Right kidney (tissue), 1 donor: ENCODE measurements around the gene PIGS.

Experiments
- DNase-seq: peaks from one replicate; pipeline ENCODE4 v3.0.0-alpha.2; 2016

The PIGS gene

DNA sequence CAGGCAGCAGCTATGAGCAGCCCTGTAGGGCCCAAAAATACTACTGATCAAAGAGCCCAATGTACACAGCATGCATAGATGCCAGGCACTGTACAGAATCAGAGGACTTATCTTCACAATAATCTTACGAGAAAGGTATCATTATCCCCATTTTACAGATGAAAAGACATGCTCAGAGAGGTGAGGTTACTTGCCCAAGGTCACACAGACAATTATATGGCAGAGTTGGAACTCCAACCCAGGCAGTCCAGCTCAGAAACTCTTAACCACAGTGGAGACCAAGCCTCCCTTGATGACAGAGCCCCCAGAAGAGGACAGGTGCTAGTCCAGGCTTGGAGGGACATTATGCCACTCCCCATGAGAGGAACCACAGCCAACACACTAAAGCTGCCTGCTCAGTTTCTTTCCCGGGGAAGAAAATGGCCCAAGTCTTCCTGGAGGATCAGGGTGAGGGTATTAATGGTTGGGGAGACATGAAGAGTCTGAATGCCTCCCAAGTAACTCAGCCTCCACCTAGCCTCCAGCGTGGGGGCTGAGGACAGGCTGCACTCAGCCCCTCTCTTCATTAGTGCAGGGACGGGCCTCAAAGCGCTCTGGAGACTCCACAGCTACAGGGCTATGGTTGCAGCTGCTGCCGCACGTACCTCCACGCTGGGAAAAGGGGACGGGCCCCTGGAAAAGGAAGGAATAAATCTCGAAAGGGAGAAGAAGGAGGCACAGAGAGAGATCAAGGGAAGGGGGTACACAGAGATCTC lies 19.7 kb downstream of the PIGS start:
- peak; percentile 75 for DNase-seq

DNA sequence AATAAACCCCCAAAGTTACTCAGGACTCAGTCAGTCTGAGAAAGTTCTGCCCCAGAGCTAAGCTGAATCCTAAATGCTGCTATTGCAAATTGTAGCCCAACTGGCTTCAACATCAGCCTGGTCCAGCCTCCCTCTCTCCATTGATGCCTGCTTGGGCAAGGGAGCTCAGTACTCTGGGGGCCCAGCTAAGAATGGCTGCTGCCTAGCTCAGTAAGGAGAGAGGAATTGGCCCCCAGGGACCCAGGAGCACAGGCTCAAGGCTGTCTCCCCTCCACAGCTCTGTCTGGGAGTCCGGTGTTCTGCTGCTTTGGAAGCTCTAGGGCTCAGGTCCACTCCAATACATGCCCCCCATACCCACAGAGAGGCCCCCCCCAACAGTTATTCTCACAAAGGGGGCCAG lies 20.5 kb downstream of the PIGS start:
- no peak for DNase-seq

DNA sequence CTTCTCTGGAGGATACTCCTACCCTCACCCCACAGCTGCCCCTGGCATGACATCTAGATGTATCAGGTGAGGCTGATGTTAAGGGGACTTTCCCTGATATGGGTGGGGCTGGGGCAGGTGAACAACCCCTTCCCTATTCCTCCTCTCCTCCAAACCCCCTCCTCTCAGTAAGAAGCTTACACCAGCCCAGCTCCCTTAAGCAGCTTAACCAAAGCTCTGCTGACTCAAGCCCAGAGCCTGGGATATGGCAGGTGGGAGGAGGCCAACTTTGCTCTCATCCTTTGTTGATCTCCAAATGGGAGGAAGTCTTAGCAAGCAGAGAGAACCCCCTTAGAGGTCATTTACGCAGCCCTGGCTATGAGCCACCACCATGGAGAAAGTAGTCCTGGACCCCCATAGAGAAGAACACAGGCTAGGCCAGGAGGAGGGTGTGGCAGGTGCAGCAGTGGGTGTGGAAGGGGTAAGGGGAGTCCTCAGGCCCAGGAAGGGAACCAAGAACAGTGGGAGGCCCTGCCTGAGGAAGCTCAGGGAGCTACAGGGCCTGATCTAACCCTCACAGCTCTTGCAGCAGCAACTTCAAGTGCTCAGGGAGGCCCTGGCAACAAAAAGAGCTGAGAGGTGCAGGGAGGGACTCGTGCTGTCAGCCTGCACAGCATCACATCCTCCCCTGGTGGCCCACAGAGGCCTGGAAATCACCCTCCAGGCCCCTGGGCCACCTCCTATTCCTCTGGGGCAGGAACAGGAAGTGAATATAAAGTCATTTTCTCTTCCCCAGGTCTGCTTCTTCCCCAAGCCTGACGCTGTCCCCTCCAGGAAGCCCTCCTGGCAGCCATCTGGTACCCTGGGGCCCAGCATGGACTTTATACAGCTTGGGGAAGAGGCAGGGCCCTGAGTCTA lies 21.8 kb downstream of the PIGS start:
- no peak for DNase-seq

DNA sequence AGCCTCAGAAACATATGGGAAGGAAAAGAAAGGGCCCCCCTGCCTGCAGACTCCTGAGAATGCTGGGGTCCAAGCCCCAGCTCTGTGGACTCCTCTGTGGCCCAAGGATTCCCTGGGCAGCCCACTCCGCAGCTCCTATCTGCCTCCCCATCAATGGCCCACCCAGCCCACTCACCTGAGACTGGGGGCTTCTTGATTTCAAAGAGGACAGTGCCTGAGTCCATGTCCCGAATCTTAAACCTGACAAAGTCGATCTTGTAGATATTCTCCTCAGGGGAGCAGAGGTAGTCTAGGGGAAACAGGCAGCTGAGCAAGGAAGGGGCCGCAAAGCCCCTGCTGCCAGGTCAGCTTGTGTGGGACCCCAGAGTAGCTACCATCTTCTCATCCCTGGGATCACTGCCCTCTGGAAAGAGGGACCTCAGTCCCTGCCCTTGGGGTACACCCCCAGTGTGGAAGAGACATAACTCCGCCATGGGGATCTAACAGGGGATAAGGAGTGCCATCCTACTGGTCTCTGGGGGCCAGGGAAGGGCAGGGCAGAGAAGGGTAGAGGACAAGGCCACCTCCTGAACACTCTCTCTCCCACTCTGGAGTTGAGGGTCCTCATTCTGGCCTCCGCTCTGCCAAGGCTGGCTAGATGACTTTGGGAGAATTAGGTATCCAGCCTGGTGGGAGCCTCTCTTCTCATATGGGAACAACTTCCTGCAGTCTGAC lies 22.8 kb downstream of the PIGS start:
- no peak for DNase-seq

DNA sequence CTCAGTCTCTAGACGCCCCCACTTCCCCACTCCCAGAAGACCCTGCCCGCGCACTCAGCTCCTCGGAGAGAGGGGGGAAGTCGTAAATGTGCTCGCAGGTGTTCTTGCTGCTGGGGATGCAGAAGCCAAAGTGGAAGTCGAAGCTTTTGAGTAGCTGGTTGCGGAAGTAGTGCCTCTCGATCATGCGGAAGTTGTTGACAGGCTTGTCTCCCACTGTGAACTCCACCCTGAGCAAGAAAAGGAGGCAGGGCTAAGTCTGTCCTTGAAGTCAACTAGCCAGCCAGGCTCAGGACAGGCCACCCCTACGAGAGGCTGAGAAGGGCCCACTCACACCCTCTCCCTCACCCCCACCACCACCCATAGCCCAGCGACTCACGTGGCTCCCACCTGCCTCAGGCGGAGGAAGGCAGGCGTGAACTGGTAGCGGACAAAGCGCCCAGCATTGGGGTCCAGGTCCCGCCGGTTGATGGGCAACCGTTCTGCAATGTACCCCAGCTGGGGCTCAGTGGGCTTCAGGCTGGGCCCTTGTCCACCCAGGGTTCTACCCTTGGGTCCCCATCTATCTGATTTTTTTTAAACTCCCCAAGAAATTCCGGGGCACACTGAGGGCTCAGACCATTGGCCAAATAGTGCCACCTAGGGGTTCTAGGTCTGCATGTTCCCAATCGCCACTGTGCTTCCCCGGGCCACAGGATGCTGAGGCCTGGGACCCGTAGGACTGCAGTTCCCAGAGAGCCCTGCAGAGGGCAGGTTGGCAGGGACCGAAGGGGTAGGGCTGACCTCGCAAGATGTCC lies 23.5 kb downstream of the PIGS start:
- DNase-seq = peak; percentile 54

DNA sequence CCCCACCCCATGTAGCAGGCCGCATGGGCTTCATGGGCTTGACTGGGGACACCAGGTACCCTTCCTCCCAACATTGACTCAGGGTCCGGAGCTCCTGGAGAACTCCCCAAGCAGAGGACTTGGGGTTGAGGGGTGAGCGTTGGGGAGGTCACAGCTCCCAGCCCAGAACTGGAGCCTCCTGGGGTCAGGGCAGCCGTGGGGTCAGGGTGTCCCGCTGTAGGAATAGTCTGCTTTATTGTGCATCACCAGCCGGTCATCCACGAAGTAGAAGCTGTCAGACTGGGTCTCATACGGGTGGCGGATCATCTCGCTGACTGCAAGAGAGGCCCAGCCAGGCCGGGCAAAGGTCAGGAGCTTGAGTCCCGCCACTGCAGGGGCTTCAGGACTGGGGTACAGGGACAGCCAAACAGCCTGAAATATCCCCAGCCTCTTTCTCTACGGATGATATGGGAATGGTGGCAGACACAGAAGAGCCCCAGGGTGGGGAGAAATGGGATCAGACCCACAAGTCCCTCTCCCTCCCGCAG lies 24.2 kb downstream of the PIGS start:
- no peak for DNase-seq

DNA sequence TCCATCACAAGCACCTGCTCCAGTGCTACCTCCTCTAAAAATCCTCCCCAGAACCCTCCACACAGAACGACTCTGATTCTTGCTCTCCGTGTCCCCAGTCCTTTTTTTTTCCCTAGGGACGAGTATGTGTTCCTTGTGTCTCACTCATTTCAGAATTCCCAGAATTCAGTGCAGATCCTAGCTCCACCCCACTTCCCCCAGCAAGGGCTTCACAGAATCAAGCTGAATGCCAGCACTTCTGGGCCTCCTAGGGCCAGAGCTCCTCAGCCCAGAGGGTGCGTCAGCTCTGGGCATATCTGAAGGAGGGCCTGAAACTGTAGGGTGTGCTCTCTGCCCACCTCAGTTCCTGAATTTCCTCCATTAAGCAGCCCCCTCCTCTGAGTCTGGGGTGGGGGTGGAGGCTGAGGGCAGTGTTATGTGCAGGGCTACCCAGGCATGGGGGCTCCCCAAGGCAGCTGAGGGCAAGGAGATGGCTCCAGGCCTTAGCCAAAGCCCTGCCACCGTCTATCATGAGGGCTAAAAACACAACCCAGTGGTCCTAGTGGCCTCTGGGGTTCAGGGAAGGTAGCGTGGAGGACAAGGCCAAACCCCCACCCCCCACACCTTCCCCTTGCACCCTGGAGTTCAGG lies 25.4 kb downstream of the PIGS start:
- DNase-seq = no peak

DNA sequence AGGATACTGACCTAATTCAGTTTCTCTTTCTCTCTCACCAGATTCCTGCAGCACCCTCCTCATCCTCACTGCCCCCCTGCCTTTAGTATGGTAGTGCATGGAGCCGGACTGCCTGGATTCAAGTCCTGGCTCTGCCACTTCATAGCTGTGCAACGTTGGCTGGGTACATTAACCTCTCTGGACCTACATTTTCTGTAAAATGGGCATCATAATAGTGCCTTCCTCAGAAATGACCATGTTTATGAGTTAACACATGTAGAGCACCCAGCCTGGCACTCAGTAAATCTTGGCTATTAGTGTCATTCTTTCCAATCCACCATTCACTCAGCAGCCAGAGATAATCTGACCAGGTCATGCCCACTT lies 26.2 kb downstream of the PIGS start:
- no peak for DNase-seq

DNA sequence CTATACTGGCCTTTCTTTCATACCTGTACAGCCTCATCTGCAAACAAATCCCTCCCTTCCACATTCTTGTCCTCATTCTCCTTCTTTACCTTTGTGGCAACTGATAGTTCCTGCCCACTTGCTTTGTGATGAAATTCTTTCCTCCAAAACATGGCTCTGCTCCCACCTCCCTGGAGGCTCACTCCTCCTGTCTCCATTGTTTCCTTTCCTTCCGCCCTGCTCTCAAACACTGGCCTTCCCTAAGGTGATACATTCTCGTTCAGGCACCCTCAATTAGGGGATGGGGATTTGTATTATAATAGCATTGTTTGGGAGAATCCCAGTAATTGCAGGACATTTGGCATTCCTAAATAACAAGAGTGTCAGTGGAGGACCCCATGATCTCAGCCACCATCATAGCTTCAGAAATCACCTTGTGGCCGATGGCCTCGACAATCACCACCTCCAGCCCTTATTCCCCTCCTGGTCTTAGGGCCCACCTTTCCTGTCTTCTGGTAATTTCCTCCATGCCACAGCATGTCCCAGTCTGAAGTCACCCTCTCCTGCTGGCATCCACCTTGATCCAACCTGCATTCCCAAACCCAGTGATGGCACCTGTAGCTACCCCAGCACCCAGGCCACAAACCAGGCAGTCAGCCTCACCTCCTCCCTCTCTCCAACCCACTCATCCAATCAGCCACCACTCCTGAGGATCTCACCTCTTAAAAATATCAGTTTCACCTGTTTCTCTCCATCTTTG lies 26.8 kb downstream of the PIGS start:
- DNase-seq = no peak

DNA sequence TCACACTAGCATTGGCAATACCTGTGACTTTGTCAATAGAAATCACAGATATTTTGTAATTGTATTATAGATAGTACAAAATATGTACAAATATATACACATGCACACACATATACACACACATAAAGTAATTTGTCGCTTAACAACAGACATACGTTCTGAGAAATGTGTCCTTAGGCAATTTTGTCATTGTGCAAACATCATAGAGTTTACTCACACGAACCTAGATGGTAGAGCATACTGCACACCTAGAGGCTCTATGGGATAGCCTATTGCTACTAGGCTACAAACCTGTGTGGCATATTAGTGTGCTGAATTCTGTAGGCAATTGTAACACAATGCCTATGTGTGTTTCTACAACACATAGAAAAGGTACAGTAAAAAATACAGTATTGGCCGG lies 29.9 kb downstream of the PIGS start:
- no peak for DNase-seq

DNA sequence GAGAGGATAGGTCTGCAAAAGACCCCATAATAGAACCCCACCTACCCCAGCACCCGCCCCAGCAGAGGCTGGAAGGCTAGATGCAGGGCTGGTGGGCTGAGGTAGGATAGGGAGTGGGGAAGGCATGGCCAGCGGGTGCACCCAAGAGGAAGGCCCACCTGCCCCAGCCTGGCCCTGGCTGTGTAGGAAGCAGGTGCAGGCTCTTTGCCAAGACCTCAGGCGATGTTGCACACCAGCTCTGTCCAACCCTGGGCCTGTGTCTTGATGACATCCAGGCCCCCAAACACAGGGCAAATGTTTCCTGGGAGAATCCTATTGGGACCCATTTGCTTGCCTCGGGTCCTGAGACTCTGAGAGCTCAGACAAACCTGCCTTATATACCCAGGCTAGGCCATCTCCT lies 31.1 kb downstream of the PIGS start:
- no peak for DNase-seq

DNA sequence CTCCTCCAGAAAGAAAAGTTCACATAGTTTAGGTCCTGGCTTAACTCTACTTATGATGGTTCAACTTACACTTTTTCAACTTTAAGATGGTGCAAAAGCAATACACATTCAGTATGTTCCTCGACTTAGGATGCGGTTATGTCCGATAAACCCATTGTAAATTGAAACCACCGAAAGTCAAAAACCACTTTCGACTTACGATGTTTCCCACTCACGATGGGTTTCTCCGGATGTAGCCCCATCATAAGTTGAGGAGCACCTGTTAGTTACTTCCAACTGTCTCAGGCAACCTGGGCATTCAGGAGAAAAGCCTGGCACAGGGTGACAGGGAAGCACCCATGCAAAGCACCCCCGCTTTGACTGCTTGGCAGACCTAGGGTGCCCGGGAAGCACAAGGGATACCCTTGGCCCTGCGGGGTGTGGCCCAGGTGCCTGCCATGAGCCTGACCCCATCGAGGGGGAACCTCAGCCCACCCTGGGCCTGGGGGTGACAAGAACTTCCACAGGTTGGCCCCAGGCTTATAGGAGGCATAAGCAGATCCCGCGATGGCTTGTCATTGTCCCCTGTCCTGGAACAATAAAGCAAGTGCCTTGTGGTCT lies 32.9 kb downstream of the PIGS start:
- DNase-seq = no peak

DNA sequence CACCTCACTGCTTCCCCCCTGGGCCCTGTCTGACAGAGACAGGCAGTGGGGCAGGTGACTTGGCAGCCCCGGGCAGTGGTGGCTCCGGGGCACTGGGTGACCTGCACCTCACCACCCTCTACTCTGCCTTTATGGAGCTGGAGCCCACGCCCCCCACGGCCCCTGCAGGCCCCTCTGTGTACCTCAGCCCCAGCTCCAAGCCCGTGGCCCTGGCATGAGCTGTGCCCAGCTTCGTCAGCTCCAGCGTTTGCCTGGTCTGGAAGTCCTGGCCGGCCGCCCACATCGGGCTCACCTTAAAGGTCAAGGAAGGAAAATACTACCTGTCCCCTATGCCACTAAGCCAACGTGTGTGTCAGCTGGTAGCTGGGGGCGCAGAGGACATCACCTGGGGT lies 34.1 kb downstream of the PIGS start:
- no peak for DNase-seq

DNA sequence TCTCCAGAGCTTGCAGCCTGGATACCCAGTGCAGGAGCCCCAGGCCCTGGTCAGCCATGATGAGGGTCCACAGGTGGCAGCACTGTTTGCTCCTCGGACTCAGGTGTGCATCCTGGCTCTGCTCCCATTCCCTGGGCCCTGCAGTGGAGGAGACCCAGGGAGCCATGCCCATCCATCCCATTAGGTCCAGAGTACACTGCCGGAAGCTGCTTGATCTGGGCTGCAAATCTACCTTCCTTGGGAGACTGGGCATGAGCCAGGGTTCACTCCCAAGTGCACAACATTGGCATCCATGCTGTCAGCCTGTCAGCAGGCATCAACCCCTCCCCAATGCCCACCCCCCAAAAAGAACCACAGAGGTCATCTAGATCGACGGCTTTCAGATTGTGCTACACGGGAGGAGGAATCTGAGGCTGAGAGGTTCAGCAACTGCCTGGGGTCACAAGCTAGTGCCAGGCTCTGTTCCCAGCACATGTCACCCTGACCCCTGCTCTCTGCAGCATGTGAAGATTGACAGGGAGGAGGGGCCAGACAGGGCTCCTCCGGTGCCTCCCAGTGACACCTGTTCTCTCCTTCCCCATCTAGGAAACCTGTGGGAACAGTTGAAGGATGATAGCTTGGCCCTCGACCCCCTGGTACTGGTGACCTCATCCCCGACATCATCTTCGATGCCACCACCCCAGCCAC lies 34.6 kb downstream of the PIGS start:
- DNase-seq = no peak

DNA sequence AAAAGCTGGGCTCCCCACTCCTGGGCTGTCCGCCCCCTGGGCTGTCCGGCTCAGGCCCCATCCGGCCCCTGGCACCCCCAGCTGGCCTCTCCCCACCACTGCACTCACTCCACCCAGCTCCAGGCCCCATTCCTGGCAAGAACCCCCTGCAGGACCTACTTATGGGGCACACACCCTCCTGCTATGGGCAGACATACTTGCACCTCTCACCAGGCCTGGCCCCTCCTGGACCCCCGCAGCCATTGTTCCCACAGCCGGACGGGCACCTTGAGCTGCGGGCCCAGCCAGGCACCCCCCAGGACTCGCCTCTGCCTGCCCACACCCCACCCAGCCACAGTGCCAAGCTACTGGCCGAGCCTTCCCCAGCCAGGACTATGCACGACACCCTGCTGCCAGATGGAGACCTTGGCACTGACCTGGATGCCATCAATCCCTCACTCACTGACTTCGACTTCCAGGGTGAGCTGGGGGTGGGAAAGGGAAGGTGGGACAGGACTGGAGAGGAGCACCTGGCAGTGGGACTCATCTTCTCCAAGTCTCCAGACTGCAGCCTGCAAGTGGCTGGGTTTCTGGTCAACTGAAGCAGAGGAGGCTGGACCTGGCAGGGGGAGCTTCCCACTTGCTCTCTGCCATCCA lies 36.5 kb downstream of the PIGS start:
- DNase-seq = no peak

DNA sequence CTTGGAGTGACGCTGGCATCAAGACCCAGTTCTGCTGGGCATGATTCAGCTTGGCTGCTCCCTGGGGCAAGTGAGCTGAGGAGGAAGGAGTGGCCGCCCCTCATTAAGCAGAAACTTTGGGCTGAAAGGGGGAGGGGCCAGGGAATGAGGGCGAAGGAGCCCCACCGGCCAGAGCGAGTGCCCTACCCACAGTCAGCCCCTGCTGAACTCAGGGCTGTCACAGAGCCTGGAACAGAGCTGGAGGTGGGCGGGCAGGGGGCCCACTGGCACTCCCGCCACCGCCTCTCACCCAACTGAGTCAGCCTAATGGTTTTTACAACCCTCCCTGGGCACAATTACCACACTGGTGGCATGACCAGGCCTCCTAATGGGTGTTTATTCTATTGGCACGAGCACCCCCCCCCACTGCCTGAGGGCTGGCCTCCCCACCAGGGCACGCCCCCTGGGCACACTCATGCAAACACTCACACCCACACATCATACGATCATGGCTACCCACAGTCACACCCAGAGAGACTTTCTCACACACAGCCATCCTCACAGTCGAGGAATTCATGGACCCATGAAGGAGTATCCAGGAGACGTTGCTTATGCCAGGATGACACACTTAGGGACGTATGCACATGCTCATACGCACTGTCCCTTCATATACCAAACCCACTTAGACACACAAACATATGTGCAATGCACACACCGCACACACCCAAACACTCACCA lies 38.1 kb downstream of the PIGS start:
- no peak for DNase-seq

DNA sequence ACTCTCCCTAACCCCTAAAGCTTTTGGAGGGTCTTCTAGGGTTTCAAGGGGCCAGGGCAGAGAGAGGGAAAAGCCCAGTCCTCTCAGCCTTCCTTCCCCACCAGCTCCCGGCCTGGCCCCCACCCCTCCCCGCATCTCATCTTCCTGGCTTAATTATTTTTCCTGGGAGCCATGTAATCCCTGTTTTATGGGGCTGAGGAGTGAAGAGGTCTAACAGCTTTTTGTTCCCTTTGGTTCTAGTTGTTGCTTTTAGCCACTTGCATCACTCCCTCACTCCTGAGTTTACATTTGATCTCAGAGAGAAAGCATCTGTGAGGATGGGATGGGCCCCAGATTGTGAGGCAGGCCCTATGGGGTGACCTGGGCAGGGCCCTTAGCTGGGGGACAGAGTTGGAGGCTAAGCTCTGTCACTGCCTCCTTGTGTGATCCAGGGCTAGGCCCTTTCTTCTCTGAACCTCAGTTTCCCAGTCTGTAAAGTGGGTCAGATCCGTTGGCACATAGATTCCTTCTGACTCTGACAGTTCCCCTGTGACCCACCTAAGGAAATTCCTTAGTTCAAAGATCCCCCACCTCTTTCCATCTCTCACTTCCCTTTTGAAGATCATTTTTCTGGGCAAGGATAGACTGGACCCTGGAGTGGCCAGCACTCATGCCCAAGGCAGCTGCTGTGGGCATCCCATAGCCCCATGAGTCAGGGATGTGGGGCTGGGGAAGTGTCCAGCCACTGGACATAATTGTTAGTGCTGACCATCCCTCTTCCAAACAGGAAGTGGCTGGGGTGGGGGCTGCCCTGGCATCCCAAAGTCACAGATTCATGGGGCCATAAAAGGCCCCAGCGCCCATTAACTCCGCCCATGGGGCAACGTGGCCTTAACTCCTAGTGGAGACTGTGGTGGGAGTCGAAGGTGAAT lies 39.0 kb downstream of the PIGS start:
- no peak for DNase-seq

DNA sequence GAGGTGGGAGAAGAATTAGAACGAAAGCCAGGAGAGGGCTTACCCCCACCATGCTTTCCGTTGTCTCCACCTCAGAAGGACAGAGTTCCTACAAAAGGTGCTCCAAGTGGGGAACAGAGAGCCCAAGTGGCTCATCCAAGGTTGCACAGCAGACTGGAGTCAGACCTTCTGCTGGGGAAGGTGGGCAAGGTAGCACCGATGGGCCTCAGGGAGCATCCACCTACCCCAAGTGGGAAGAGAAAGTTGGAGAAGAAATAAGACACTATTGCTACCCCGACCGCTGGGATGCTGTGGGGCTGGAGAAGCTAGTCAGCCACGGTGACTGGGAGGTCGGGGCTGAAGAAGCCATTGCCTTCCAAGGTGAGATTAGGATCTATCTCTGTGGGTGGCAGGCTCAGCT lies 40.4 kb downstream of the PIGS start:
- no peak for DNase-seq
